DOHH2 (cell line): Measurements from ENCODE around the gene FLG2.

Experiments used
- EZH2phosphoT487 ChIP-seq: fragments of 200-600 bp; sonication (generic); IDR thresholded peaks from 2 replicates; pipeline ENCODE4 v1.6.1; 2017; ENCODE audit warnings: borderline replicate concordance, mild to moderate bottlenecking, antibody characterized with exemption, low read length, moderate library complexity, mixed read lengths
- TF ChIP-seq, protein P1 (sequence below): fragments of 200-600 bp; sonication (generic); IDR thresholded peaks from one replicate; pipeline ENCODE4 v1.5.1; 2014; ENCODE audit warnings: antibody characterized with exemption, mild to moderate bottlenecking, low read depth, low read length; ENCODE audit not compliant: poor library complexity, severe bottlenecking

DNA sequence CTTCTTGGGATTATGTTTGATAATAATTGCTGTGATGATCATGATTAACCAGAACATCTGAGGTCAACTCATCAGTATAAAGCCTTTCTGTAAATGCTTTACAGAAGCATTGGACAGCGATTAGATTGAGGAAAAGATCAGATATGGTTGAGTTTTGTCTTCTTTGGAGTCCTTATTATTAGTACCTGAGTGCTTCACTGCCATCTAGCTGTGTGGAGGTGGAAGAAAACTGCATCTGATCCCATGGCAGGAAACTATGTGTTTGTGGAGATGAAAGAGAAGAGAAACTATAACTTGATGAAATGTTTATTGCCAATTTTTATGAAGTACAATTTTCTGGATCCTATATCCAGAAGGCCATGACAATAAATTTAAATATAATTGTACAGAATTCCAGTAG is 11.4 kb downstream of the FLG2 start:
- TF ChIP-seq, protein P1, sequence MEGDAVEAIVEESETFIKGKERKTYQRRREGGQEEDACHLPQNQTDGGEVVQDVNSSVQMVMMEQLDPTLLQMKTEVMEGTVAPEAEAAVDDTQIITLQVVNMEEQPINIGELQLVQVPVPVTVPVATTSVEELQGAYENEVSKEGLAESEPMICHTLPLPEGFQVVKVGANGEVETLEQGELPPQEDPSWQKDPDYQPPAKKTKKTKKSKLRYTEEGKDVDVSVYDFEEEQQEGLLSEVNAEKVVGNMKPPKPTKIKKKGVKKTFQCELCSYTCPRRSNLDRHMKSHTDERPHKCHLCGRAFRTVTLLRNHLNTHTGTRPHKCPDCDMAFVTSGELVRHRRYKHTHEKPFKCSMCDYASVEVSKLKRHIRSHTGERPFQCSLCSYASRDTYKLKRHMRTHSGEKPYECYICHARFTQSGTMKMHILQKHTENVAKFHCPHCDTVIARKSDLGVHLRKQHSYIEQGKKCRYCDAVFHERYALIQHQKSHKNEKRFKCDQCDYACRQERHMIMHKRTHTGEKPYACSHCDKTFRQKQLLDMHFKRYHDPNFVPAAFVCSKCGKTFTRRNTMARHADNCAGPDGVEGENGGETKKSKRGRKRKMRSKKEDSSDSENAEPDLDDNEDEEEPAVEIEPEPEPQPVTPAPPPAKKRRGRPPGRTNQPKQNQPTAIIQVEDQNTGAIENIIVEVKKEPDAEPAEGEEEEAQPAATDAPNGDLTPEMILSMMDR, result peak; percentile 47
- no peak for TF ChIP-seq EZH2phosphoT487
